Fibroblast of mammary gland (primary cell): ENCODE results near the gene ARL8B.

ENCODE experiments used
- DNase-seq: peaks from one replicate; pipeline ENCODE4 v3.0.0-alpha.2; 2010; ENCODE audit warnings: low read depth
- H3K4me3 ChIP-seq: 2 replicates; pipeline ENCODE4 v1.5.1; 2011; ENCODE audit warnings: low read depth, mild to moderate bottlenecking, low read length, moderate library complexity; ENCODE audit not compliant: control insufficient read depth
- TF ChIP-seq, protein P1 (sequence below): conservative IDR thresholded peaks from 2 replicates; pipeline ENCODE4 v1.5.1; 2011; ENCODE audit warnings: low read depth, low read length, inconsistent platforms; ENCODE audit not compliant: control insufficient read depth, insufficient read depth

Gene ARL8B

DNA sequence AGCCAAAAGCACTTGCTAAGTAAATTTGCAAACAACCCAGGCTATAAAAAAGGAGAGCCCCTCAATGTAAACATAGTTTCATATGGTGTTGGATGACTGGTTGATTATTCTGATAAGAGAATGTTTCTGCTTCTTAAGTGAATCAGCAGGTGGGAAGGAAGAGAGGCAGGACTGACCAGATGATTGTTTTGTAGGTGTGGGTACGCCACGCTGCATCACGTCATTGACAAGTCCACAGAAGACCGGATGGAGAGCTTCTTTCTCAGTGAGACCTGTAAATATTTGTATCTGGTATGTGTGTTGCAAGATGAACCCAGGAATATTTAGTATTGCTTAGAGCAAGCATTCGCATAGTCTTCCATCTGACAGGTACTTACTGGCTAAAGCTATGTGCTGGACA lies 88.8 kb downstream of the ARL8B start:
- H3K4me3 ChIP-seq = no peak overlapping the region
- DNase-seq = no peak
- TF ChIP-seq, protein P1, sequence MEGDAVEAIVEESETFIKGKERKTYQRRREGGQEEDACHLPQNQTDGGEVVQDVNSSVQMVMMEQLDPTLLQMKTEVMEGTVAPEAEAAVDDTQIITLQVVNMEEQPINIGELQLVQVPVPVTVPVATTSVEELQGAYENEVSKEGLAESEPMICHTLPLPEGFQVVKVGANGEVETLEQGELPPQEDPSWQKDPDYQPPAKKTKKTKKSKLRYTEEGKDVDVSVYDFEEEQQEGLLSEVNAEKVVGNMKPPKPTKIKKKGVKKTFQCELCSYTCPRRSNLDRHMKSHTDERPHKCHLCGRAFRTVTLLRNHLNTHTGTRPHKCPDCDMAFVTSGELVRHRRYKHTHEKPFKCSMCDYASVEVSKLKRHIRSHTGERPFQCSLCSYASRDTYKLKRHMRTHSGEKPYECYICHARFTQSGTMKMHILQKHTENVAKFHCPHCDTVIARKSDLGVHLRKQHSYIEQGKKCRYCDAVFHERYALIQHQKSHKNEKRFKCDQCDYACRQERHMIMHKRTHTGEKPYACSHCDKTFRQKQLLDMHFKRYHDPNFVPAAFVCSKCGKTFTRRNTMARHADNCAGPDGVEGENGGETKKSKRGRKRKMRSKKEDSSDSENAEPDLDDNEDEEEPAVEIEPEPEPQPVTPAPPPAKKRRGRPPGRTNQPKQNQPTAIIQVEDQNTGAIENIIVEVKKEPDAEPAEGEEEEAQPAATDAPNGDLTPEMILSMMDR = no peak

GRCh38 chr3:5212628-5213573 lies 90.8 kb downstream of the ARL8B start:
- DNase-seq = no peak
- TF ChIP-seq, protein P1 = no peak
- H3K4me3 ChIP-seq = no peak overlapping the region

DNA sequence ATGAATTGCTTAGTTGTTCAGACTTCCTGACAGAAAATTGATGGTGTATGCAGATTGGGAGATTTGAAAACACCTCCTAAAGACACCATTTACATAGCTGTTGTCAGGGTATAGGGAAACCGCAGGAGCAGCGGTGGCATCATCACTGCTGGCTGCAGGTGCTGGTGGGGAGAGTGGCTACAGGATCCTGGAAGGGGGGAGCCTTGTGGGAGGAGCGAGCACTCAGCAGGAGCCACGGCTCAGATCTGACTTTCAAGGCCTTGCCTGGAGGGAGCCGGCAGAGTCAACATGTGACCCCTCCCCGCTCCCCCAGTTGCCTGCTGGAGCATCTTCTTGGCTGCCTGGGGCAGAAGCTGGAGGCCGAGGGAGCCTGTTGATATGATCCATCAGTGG lies 91.5 kb downstream of the ARL8B start:
- DNase-seq = no peak
- TF ChIP-seq, protein P1 = no peak
- H3K4me3 ChIP-seq = no peak overlapping the region

DNA sequence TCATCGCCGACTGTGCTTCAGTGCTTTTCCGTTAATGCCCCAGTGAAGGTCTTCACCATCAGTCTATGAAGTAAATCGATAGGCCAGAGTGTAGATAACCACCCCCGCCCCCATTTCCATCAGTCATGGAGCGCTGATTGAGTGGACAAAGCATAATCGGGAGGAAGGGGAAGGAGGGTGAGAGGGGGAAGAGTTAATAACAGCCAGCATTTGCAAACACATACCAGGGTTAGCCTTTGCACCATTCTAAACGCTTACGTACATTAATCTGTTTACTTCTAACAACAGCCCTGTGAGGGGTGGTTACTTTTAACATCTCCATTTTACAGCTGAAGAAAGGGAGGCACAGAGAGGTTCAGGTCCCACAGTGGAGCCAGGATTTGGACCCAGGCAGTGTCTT lies 92.3 kb downstream of the ARL8B start:
- no peak for DNase-seq
- no peak overlapping the region for H3K4me3 ChIP-seq
- TF ChIP-seq, protein P1 = no peak

GRCh38 chr3:5217824-5218595 lies 95.9 kb downstream of the ARL8B start:
- H3K4me3 ChIP-seq = no peak overlapping the region
- DNase-seq = peak; percentile 58
- TF ChIP-seq, protein P1 = no peak

DNA sequence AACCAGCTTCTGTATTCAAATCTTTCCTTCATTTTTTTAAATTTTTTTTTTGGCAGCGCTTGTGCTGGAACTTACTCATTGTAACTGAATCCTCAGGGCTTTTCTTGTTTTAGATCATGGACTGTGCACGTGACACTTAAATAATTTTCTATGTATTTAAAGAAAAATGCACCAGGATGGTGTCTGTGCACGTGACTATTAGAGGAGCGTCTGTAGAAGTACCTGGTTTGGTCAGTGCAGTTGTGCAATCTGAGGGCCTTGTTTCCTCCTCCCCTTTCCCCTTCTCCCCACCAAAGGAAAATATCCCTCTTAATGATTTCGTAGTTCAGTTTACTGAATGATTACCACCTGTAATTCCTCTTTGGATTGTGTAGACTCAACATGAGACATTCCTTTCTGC lies 96.7 kb downstream of the ARL8B start:
- no peak overlapping the region for H3K4me3 ChIP-seq
- peak; percentile 28 for DNase-seq
- TF ChIP-seq, protein P1 = no peak
